K562 (cell line): ENCODE results near the gene SP2.

ENCODE experiments used
- KLF10 ChIP-seq: fragments of 250-450 bp; sonication (Bioruptor Pico); IDR thresholded peaks from 2 replicates; pipeline ENCODE4 v1.6.1; 2021; ENCODE audit warnings: matching md5 sums
- MCM5 ChIP-seq: fragments of 450-650 bp; IDR thresholded peaks from 2 replicates; pipeline ENCODE4 v1.6.1; 2016; ENCODE audit warnings: low read depth
- MEIS2 ChIP-seq: fragments of 450-650 bp; IDR thresholded peaks from 2 replicates; pipeline ENCODE4 v1.6.1; 2014; ENCODE audit warnings: mild to moderate bottlenecking; ENCODE audit not compliant: partially characterized antibody
- NR2C2 ChIP-seq, 2 experiments: fragments of 200-800 bp in 1 of 2; sonication (Bioruptor generic) in 1 of 2; sonication (generic) in 1 of 2; formaldehyde crosslinking in 1 of 2; IDR thresholded peaks; 2 replicates each; pipeline versions ENCODE4 v1.6.1 to v1.8.0; 2016 to 2022; ENCODE audit warnings: mild to moderate bottlenecking in 1 of 2, missing compliant biosample characterization in 1 of 2, missing genetic modification characterization in 1 of 2, missing genetic modification reagents in 1 of 2
- SRSF9 ChIP-seq: fragments of 200-400 bp; formaldehyde crosslinking; IDR thresholded peaks from 2 replicates; pipeline ENCODE4 v1.6.1; 2017; ENCODE audit warnings: low read depth, low read length, borderline replicate concordance
- STAT5A ChIP-seq: IDR thresholded peaks from 2 replicates; pipeline ENCODE4 v1.6.1; 2012; ENCODE audit warnings: low read length, inconsistent platforms, borderline replicate concordance
- YBX1 ChIP-seq: fragments of 450-650 bp; IDR thresholded peaks from 2 replicates; pipeline ENCODE4 v1.7.1; 2016; ENCODE audit warnings: mild to moderate bottlenecking
- ZNF133 ChIP-seq: fragments of 250-450 bp; sonication (Bioruptor Pico); IDR thresholded peaks from 2 replicates; pipeline ENCODE4 v1.4.0; 2020; ENCODE audit warnings: mild to moderate bottlenecking
- ZSCAN29 ChIP-seq: fragments of 450-650 bp; IDR thresholded peaks from 2 replicates; pipeline ENCODE4 v1.6.1; 2017
- TF ChIP-seq, protein P1 (sequence below): sonication (generic); formaldehyde crosslinking; IDR thresholded peaks from 2 replicates; pipeline ENCODE4 v1.5.0; 2020; ENCODE audit warnings: missing genetic modification reagents
- TF ChIP-seq, protein P2 (sequence below), 3 experiments: IDR thresholded peaks in 2 of 3; conservative IDR thresholded peaks in 1 of 3; 2 replicates each; pipeline ENCODE4 v1.5.1; 2011 to 2012; ENCODE audit warnings: low read length in 3 of 3, mild to moderate bottlenecking in 3 of 3, control low read depth in 2 of 3, improper control_type of control experiment in 1 of 3, inconsistent platforms in 1 of 3, low read depth in 1 of 3, mixed read lengths in 1 of 3, moderate library complexity in 1 of 3; ENCODE audit not compliant: insufficient read depth in 2 of 3
- TF ChIP-seq, protein P3 (sequence below): sonication (generic); formaldehyde crosslinking; IDR thresholded peaks from 2 replicates; pipeline ENCODE4 v1.9.0; 2022; ENCODE audit warnings: mild to moderate bottlenecking, missing genetic modification reagents
- TF ChIP-seq, protein P4 (sequence below): IDR thresholded peaks from 3 replicates; pipeline ENCODE4 v1.6.1; 2011; ENCODE audit warnings: borderline replicate concordance, mild to moderate bottlenecking, moderate library complexity; ENCODE audit not compliant: insufficient read length; ENCODE audit errors: extremely low read depth
- TF ChIP-seq, protein P5 (sequence below): sonication (generic); formaldehyde crosslinking; IDR thresholded peaks from 2 replicates; pipeline ENCODE4 v1.8.1; 2022; ENCODE audit warnings: missing genetic modification reagents

DNA sequence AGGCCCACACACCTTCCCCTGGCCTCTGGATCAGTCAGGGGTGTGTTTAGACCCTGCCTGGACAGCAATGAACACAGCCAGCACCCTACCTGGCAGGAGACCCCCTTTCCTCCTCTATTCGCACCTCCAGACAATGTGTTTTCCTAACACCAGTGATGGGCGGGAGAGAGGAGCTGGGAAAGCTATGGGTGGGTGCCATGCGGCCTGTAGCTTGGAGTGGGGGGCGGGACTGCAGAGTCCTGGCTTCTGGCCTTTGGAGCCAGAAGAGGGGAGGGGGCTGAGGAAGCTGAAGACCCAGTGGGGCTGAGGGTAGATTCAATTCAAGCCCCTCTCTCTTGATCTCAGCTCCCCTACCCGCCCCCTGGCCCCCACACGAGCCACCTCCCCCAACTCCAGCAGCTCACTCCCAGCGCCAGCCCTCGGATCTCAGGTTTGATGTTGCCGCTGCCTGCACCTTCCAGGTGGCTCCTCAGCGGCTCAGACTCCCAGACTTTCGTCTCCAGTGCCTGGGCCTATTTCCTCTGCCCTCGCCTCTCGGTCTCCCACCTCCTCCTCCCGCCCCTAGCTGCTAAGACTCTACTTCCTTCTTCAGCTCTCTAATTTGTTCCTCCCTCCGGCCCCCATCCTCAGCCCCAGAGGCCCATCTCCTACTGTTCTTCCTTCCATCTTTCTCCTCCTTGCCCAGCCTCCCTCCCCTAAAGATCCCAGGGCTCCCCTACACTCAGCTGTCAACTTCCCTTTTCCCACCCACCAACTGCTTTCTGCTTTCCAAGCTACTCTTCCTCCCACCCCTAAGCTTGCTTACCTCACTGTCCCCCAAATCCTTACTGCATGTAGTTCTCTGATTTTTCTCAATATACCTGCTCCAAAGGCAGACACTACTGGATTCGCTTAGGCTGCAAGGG is 38.2 kb upstream of the SP2 start:
- TF ChIP-seq, protein P1, sequence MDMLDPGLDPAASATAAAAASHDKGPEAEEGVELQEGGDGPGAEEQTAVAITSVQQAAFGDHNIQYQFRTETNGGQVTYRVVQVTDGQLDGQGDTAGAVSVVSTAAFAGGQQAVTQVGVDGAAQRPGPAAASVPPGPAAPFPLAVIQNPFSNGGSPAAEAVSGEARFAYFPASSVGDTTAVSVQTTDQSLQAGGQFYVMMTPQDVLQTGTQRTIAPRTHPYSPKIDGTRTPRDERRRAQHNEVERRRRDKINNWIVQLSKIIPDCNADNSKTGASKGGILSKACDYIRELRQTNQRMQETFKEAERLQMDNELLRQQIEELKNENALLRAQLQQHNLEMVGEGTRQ (CRISPR knock-in tag) = no peak
- TF ChIP-seq KLF10 (CRISPR knock-in tag) = no peak
- TF ChIP-seq, protein P2, sequence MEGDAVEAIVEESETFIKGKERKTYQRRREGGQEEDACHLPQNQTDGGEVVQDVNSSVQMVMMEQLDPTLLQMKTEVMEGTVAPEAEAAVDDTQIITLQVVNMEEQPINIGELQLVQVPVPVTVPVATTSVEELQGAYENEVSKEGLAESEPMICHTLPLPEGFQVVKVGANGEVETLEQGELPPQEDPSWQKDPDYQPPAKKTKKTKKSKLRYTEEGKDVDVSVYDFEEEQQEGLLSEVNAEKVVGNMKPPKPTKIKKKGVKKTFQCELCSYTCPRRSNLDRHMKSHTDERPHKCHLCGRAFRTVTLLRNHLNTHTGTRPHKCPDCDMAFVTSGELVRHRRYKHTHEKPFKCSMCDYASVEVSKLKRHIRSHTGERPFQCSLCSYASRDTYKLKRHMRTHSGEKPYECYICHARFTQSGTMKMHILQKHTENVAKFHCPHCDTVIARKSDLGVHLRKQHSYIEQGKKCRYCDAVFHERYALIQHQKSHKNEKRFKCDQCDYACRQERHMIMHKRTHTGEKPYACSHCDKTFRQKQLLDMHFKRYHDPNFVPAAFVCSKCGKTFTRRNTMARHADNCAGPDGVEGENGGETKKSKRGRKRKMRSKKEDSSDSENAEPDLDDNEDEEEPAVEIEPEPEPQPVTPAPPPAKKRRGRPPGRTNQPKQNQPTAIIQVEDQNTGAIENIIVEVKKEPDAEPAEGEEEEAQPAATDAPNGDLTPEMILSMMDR (IDR thresholded peaks at IDR 0.05 in 2 of 3, conservative IDR thresholded peaks at IDR 0.05 in 1 of 3; ENCODE audit: insufficient read depth in 2 of 3, low read depth in 1 of 3, low read length in 3 of 3) = no peak
- TF ChIP-seq STAT5A = no peak
- TF ChIP-seq ZNF133 (CRISPR knock-in tag) = no peak
- TF ChIP-seq, protein P3, sequence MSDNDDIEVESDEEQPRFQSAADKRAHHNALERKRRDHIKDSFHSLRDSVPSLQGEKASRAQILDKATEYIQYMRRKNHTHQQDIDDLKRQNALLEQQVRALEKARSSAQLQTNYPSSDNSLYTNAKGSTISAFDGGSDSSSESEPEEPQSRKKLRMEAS (CRISPR knock-in tag) = no peak
- no peak for TF ChIP-seq MCM5
- TF ChIP-seq SRSF9 = no peak
- TF ChIP-seq, protein P4, sequence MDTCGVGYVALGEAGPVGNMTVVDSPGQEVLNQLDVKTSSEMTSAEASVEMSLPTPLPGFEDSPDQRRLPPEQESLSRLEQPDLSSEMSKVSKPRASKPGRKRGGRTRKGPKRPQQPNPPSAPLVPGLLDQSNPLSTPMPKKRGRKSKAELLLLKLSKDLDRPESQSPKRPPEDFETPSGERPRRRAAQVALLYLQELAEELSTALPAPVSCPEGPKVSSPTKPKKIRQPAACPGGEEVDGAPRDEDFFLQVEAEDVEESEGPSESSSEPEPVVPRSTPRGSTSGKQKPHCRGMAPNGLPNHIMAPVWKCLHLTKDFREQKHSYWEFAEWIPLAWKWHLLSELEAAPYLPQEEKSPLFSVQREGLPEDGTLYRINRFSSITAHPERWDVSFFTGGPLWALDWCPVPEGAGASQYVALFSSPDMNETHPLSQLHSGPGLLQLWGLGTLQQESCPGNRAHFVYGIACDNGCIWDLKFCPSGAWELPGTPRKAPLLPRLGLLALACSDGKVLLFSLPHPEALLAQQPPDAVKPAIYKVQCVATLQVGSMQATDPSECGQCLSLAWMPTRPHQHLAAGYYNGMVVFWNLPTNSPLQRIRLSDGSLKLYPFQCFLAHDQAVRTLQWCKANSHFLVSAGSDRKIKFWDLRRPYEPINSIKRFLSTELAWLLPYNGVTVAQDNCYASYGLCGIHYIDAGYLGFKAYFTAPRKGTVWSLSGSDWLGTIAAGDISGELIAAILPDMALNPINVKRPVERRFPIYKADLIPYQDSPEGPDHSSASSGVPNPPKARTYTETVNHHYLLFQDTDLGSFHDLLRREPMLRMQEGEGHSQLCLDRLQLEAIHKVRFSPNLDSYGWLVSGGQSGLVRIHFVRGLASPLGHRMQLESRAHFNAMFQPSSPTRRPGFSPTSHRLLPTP = no peak
- no peak for TF ChIP-seq YBX1
- no peak for TF ChIP-seq MEIS2
- TF ChIP-seq, protein P5, sequence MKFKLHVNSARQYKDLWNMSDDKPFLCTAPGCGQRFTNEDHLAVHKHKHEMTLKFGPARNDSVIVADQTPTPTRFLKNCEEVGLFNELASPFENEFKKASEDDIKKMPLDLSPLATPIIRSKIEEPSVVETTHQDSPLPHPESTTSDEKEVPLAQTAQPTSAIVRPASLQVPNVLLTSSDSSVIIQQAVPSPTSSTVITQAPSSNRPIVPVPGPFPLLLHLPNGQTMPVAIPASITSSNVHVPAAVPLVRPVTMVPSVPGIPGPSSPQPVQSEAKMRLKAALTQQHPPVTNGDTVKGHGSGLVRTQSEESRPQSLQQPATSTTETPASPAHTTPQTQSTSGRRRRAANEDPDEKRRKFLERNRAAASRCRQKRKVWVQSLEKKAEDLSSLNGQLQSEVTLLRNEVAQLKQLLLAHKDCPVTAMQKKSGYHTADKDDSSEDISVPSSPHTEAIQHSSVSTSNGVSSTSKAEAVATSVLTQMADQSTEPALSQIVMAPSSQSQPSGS (CRISPR knock-in tag) = no peak
- TF ChIP-seq ZSCAN29 = no peak
- TF ChIP-seq NR2C2 (CRISPR knock-in tag; IDR thresholded peaks at IDR 0.05) = no peak
- no peak for TF ChIP-seq NR2C2 (tag; IDR thresholded peaks at IDR 0.05)
